Activated CD8-positive, alpha-beta T cell treated with anti-CD3 and anti-CD28 coated beads for 36 hours (primary cell): ENCODE results near the gene PTPRD. TPM values are rescaled to one million over a fixed set of nuclear protein-coding genes. Genes with fewer than 3 reads are reported as not detected.

Experiments used
- ATAC-seq: fragments of 200-7000 bp; cut with Tn5 transposase; one replicate; pipeline ENCODE4 v1.10.0; 2021; ENCODE audit warnings: mild to moderate bottlenecking, moderate library complexity
- CTCF ChIA-PET: fragments of 350-600 bp; sonication (Branson Sonifier 250); formaldehyde crosslinking; loops from one replicate; lab custom pipeline; 2021; ENCODE audit warnings: antibody characterized with exemption; lab: Charles Lee
- POLR2A ChIA-PET: fragments of 350-600 bp; sonication (Branson Sonifier 250); formaldehyde crosslinking; loops from one replicate; lab custom pipeline; 2021; ENCODE audit warnings: antibody characterized with exemption; lab: Charles Lee
- DNase-seq: peaks from one replicate; pipeline ENCODE4 v3.0.0-alpha.2; 2020
- H3K27ac Mint-ChIP-seq: one replicate; pipeline ENCODE4 v1.8.0; 2021; ENCODE audit warnings: mild to moderate bottlenecking, mixed read lengths
- H3K27me3 Mint-ChIP-seq: one replicate; pipeline ENCODE4 v1.8.0; 2021; ENCODE audit warnings: mixed read lengths
- H3K36me3 Mint-ChIP-seq: one replicate; pipeline ENCODE4 v1.8.0; 2021; ENCODE audit warnings: low read depth, mixed read lengths
- H3K4me1 Mint-ChIP-seq: one replicate; pipeline ENCODE4 v1.8.0; 2021; ENCODE audit warnings: low read depth, mixed read lengths
- H3K4me3 Mint-ChIP-seq: one replicate; pipeline ENCODE4 v1.8.0; 2021; ENCODE audit warnings: mild to moderate bottlenecking, moderate library complexity, mixed read lengths
- H3K9me3 Mint-ChIP-seq: one replicate; pipeline ENCODE4 v1.8.0; 2021; ENCODE audit warnings: mixed read lengths
- CTCF ChIP-seq: fragments of 200-600 bp; IDR thresholded peaks from one replicate; pipeline ENCODE4 v1.8.0; 2022; ENCODE audit warnings: antibody characterized with exemption, mild to moderate bottlenecking
- intact Hi-C: fragments of 100-400 bp; cut with micrococcal nuclease; formaldehyde crosslinking; loops from one replicate; pipeline ENCODE4 v1.10.0; 2022
- total RNA-seq, 2 experiments: library from RNA; stranded (reverse); gene quantifications; one replicate each; pipeline ENCODE4 v1.2.3, GENCODE V29; 2021

PTPRD gene
- total RNA-seq, 2 experiments from 2014 or later: not detected

GRCh38 chr9:9774471-9774870, 838.3 kb downstream of the PTPRD start:
- no peaks in the 10 kb centered on the region for H3K4me1 Mint-ChIP-seq
- CTCF ChIA-PET: no interaction called here
- ATAC-seq: no peak

GRCh38 chr9:9771314-9771713, 841.5 kb downstream of the PTPRD start:
- intact Hi-C loops: no loop called here
- no peak for TF ChIP-seq CTCF
- Mint-ChIP-seq H3K36me3 (no peaks in the 10 kb centered on the region), H3K27ac (no peak overlapping the region), H3K4me1 (no peaks in the 10 kb centered on the region), H3K4me3 (no peak overlapping the region), H3K9me3 (peaks cover 3% of the 10 kb centered on the region), H3K27me3 (no peaks in the 10 kb centered on the region)
- DNase-seq: no peak
- POLR2A ChIA-PET: no interaction called here
- ATAC-seq: no peak
- CTCF ChIA-PET: no interaction called here

More at GRCh38 chr9:9774471-9774870, 838.3 kb downstream of the PTPRD start:
- POLR2A ChIA-PET: no interaction called here
- H3K4me3 Mint-ChIP-seq: no peak overlapping the region
- H3K9me3 Mint-ChIP-seq: peaks cover 1% of the 10 kb centered on the region
- no peak for DNase-seq
- no peaks in the 10 kb centered on the region for H3K36me3 Mint-ChIP-seq
- TF ChIP-seq CTCF: no peak
- no peaks in the 10 kb centered on the region for H3K27me3 Mint-ChIP-seq
- H3K27ac Mint-ChIP-seq: no peak overlapping the region
- intact Hi-C loops: no loop called here

GRCh38 chr9:9764821-9765220, 848.0 kb downstream of the PTPRD start:
- POLR2A ChIA-PET: no interaction called here
- Mint-ChIP-seq H3K4me3 (no peak overlapping the region), H3K4me1 (no peaks in the 10 kb centered on the region), H3K36me3 (no peaks in the 10 kb centered on the region), H3K27ac (no peak overlapping the region), H3K27me3 (no peaks in the 10 kb centered on the region), H3K9me3 (peaks cover 6% of the 10 kb centered on the region)
- intact Hi-C loops: no loop called here
- CTCF ChIA-PET: interaction anchor here (1.0 kb wide), 1 partner anchor 25 kb away, joined by 3 read pairs; no protein-coding TSS in a partner anchor
- DNase-seq (no peak), ATAC-seq (no peak)
- no peak for TF ChIP-seq CTCF

- TF ChIP-seq CTCF: no peak
- ChIA-PET CTCF (interaction anchor here (1.1 to 1.4 kb wide), 2 partner anchors 8 to 18 kb away, joined by 3 to 4 read pairs; no protein-coding TSS in a partner anchor), POLR2A (no interaction called here)
- intact Hi-C loops: no loop called here
- H3K4me1 Mint-ChIP-seq: no peaks in the 10 kb centered on the region
- DNase-seq (no peak), ATAC-seq (no peak)
- H3K4me3 Mint-ChIP-seq: no peak overlapping the region
- H3K27me3 Mint-ChIP-seq: no peaks in the 10 kb centered on the region
- no peaks in the 10 kb centered on the region for H3K36me3 Mint-ChIP-seq
- no peak overlapping the region for H3K27ac Mint-ChIP-seq
- H3K9me3 Mint-ChIP-seq: no peaks in the 10 kb centered on the region
Observed at GRCh38 chr9:9754186-9754585, 858.6 kb downstream of the PTPRD start.

- DNase-seq: no peak
- ChIA-PET CTCF (interaction anchor here (1.1 to 1.4 kb wide), 2 partner anchors 9 to 19 kb away, joined by 3 to 4 read pairs; no protein-coding TSS in a partner anchor), POLR2A (no interaction called here)
- intact Hi-C loops: no loop called here
- Mint-ChIP-seq H3K36me3 (no peaks in the 10 kb centered on the region), H3K4me1 (no peaks in the 10 kb centered on the region), H3K4me3 (no peak overlapping the region), H3K27ac (no peak overlapping the region), H3K9me3 (no peaks in the 10 kb centered on the region), H3K27me3 (no peaks in the 10 kb centered on the region)
- TF ChIP-seq CTCF: no peak
- ATAC-seq: no peak
Observed at GRCh38 chr9:9753266-9753665, 859.5 kb downstream of the PTPRD start.
